ENCODE results near the gene ZNF17.

DNA sequence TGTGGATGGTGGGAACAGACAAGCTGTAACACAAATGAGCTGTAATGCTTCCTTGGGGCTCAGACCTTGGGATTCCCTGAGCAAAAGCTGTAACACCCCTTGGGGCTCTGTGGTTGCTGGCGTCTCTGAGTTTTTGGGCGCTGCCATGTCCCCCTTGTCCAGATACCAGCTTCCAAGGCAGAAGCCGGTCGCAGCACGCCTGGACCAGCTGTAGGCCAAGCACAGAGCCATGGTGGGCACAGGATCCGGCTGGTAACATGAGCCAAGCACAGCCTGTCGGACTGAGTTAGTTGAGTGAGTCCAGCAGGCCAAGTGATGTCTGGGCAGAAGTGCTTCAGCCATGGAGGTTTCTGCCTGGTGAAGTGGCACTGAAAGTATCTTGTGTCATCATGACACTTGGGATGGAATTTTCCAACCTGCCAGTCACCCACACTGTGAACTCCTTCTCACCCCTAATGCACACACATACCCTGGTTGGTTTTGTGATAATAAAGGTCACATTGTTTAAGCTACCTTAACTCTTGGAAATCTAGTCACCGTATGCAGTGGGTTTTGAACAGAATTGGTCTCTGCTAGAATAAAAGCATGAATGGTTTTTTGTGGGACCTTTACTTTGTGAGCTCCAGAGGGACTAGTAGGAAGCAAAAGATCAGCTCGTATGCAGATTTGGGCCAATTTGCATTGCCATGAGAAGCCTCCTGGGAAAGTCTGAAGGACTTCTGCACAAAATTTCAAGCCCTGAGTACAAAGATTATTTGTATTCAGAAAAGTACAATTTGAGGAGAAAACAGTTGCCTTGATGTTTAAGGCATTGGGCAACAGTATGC is 7.0 kb upstream of the ZNF17 start:
- TF ChIP-seq KDM1A (IDR thresholded peaks at IDR 0.05; ENCODE audit: borderline replicate concordance, low read length) = no peak
- no peak for TF ChIP-seq POLR2AphosphoS5 (IDR thresholded peaks at IDR 0.05; ENCODE audit: low read depth, low read length)
- TF ChIP-seq EP300 (IDR thresholded peaks at IDR 0.05; ENCODE audit: borderline replicate concordance in 1 of 2, low read depth in 2 of 2, low read length in 2 of 2) = no peak
- TF ChIP-seq, protein P1, sequence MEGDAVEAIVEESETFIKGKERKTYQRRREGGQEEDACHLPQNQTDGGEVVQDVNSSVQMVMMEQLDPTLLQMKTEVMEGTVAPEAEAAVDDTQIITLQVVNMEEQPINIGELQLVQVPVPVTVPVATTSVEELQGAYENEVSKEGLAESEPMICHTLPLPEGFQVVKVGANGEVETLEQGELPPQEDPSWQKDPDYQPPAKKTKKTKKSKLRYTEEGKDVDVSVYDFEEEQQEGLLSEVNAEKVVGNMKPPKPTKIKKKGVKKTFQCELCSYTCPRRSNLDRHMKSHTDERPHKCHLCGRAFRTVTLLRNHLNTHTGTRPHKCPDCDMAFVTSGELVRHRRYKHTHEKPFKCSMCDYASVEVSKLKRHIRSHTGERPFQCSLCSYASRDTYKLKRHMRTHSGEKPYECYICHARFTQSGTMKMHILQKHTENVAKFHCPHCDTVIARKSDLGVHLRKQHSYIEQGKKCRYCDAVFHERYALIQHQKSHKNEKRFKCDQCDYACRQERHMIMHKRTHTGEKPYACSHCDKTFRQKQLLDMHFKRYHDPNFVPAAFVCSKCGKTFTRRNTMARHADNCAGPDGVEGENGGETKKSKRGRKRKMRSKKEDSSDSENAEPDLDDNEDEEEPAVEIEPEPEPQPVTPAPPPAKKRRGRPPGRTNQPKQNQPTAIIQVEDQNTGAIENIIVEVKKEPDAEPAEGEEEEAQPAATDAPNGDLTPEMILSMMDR (IDR thresholded peaks at IDR 0.05; ENCODE audit: control extremely low read depth in 1 of 3, insufficient read depth in 1 of 3, low read depth in 1 of 3, low read length in 3 of 3) = no peak
- no peak for TF ChIP-seq TEAD4 (IDR thresholded peaks at IDR 0.05; ENCODE audit: low read depth, low read length)
- no peak for TF ChIP-seq CREB1 (IDR thresholded peaks at IDR 0.05)
- no peak for TF ChIP-seq JUND (IDR thresholded peaks at IDR 0.05; ENCODE audit: low read length)
- TF ChIP-seq, protein P2, sequence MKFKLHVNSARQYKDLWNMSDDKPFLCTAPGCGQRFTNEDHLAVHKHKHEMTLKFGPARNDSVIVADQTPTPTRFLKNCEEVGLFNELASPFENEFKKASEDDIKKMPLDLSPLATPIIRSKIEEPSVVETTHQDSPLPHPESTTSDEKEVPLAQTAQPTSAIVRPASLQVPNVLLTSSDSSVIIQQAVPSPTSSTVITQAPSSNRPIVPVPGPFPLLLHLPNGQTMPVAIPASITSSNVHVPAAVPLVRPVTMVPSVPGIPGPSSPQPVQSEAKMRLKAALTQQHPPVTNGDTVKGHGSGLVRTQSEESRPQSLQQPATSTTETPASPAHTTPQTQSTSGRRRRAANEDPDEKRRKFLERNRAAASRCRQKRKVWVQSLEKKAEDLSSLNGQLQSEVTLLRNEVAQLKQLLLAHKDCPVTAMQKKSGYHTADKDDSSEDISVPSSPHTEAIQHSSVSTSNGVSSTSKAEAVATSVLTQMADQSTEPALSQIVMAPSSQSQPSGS (IDR thresholded peaks at IDR 0.05; ENCODE audit: low read length) = no peak
- no peak for TF ChIP-seq POLR2A (IDR thresholded peaks at IDR 0.05; ENCODE audit: control extremely low read depth in 1 of 2, low read depth in 2 of 2, low read length in 2 of 2)
- no peak for TF ChIP-seq TAF1 (IDR thresholded peaks at IDR 0.05; ENCODE audit: low read depth, low read length)
- TF ChIP-seq, protein P3, sequence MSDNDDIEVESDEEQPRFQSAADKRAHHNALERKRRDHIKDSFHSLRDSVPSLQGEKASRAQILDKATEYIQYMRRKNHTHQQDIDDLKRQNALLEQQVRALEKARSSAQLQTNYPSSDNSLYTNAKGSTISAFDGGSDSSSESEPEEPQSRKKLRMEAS (IDR thresholded peaks at IDR 0.05) = no peak
- no peak for TF ChIP-seq ZNF274 (IDR thresholded peaks at IDR 0.05; ENCODE audit: borderline replicate concordance, extremely low read depth, low read length)
- TF ChIP-seq CEBPB (IDR thresholded peaks at IDR 0.05; ENCODE audit: low read depth, low read length) = no peak
- no peak for TF ChIP-seq SP2 (IDR thresholded peaks at IDR 0.05; ENCODE audit: low read length)
